Measurements from ENCODE around the gene FOXO4. TPM values are rescaled to one million over a fixed set of nuclear protein-coding genes. Genes with fewer than 3 reads are reported as not detected.

FOXO4 gene
- total RNA-seq, 1 experiment from 2014 or later = 17.7 TPM

DNA sequence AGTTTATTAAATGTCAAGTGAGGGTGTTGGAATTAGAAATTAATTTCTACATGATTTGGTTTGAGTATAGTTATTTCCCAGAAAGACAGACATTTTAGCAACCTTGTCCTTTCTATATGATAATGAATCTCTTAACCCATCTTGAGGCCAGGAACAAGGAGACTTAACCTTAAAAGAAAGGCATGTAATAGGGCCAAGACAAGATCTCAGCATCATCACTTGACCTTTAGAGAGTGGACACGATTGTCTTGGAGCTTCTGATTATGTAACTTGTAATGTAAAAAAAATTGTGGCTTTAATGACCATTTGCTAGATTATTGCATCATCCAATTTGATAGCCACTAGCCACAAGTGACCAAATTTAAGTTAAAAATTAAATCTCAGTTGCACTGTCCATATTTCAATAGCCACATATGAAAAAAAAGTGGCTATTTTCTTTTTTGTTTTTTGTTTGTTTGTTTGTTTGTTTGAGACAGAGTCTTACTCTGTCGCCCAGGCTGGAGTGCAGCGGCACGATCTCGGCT, 13.5 kb upstream of the FOXO4 start:
- WGBS (ENCODE audit: extremely low coverage, insufficient read length, low lambda C conversion rate) = no CpG with 5 or more reads among the region's 5 CpGs
- H3K9ac ChIP-seq (ENCODE audit: extremely low read depth, insufficient read length, low read length) = no peak overlapping the region

More for the DNA sequence above, 13.5 kb upstream of the FOXO4 start:
- H3K56ac ChIP-seq (ENCODE audit: insufficient read length, low read depth, low read length) = no peak overlapping the region
- H2BK15ac ChIP-seq (ENCODE audit: low read depth, low read length) = no peak overlapping the region
- H2BK20ac ChIP-seq (ENCODE audit: low read depth, low read length, poor library complexity, severe bottlenecking) = no peak overlapping the region
- no peaks in the 10 kb centered on the region for H3K27me3 ChIP-seq (ENCODE audit: insufficient read depth, low read length)
- H3K4me3 Mint-ChIP-seq = no peak overlapping the region
- no peak overlapping the region for H2BK12ac ChIP-seq (ENCODE audit: insufficient read length, low read depth, low read length)
- no peak overlapping the region for H3K27ac ChIP-seq (ENCODE audit: insufficient read length, low read depth, low read length)
- no peak overlapping the region for H3T11ph ChIP-seq (ENCODE audit: low read length)
- no peaks in the 10 kb centered on the region for H3K23me2 ChIP-seq (ENCODE audit: insufficient read length, low read depth, low read length, poor library complexity, severe bottlenecking)
- H4K5ac ChIP-seq (ENCODE audit: insufficient read length, low read depth, low read length) = no peak overlapping the region
- no peaks in the 10 kb centered on the region for H3K79me2 ChIP-seq (ENCODE audit: insufficient read depth, low read length)
- no peak overlapping the region for H3K4me2 ChIP-seq (ENCODE audit: insufficient read depth, insufficient read length, low read length)
- no peak overlapping the region for H3K23ac ChIP-seq (ENCODE audit: insufficient read length, low read depth, low read length)
- peaks cover 38 to 49% of the 10 kb centered on the region in 2 experiments for H3K9me3 Mint-ChIP-seq
- H2BK5ac ChIP-seq (ENCODE audit: insufficient read length, low read length) = no peak overlapping the region
- peaks cover 19% of the 10 kb centered on the region for H3K9me3 ChIP-seq (ENCODE audit: control insufficient read depth, low read depth, low read length)
- no peak overlapping the region for H3K18ac ChIP-seq (ENCODE audit: insufficient read length, low read depth, low read length)
- no peaks in the 10 kb centered on the region for H4K20me1 ChIP-seq (ENCODE audit: control insufficient read depth, insufficient read depth, insufficient read length)
- no peaks in the 10 kb centered on the region for H3K79me1 ChIP-seq (ENCODE audit: insufficient read depth, low read depth, low read length, poor library complexity, severe bottlenecking)
- no peaks in the 10 kb centered on the region for H3K4me1 Mint-ChIP-seq
- H3K27me3 Mint-ChIP-seq (ENCODE audit: low read depth) = peaks cover 3% of the 10 kb centered on the region
- H3K4ac ChIP-seq (ENCODE audit: low read depth, low read length) = no peak overlapping the region
- H2AFZ ChIP-seq (ENCODE audit: low read length) = no peak overlapping the region
- no peak overlapping the region for H2BK120ac ChIP-seq (ENCODE audit: low read depth, low read length, poor library complexity, severe bottlenecking)
- no peaks in the 10 kb centered on the region for H3K36me3 Mint-ChIP-seq (ENCODE audit: insufficient read depth in 1 of 3, low read depth in 3 of 3)
- H3K4me1 ChIP-seq (ENCODE audit: insufficient read depth, low read length) = no peaks in the 10 kb centered on the region
- H3K27ac Mint-ChIP-seq = no peak overlapping the region
- no peak overlapping the region for H4K8ac ChIP-seq (replicated peaks; ENCODE audit: insufficient read length, low read depth, low read length)
- no peak for TF ChIP-seq CTCF (conservative IDR thresholded peaks at IDR 0.05)
- no peak overlapping the region for H4K91ac ChIP-seq (ENCODE audit: insufficient read length, low read depth, low read length)
- DNase-seq = no peak
- no peak overlapping the region for H3K14ac ChIP-seq (ENCODE audit: insufficient read depth, low read length)
- H2AK5ac ChIP-seq (ENCODE audit: insufficient read length, low read length) = no peak overlapping the region
